ENCODE measurements around the gene UBE2L5. TPM values are rescaled to one million over a fixed set of nuclear protein-coding genes. Genes with fewer than 3 reads are reported as not detected.

The UBE2L5 gene
- total and polyA plus RNA-seq, 2 of the 8 experiments (the other 6 are each of a cell fraction or from before 2014, with no cell fraction given), result not detected

- TF ChIP-seq PHF8 (conservative IDR thresholded peaks at IDR 0.05; ENCODE audit: low read depth, low read length) (no peak), RXRA (IDR thresholded peaks at IDR 0.05; ENCODE audit: insufficient read depth, low read depth, low read length) (no peak), ATF2 (IDR thresholded peaks at IDR 0.05; ENCODE audit: low read length) (no peak), ASH2L (IDR thresholded peaks at IDR 0.05; ENCODE audit: low read length) (no peak), TAF7 (optimal IDR thresholded peaks at IDR 0.05; ENCODE audit: borderline replicate concordance, low read depth, low read length) (no peak), CHD2 (IDR thresholded peaks at IDR 0.05; ENCODE audit: low read length) (no peak)
Observed at GRCh38 chr13:30382836-30383525, 39.3 kb upstream of the UBE2L5 start (continued).

All from H1 (cell line).